Immature natural killer cell (primary cell): ENCODE results near the gene EEIG2. TPM values are rescaled to one million over a fixed set of nuclear protein-coding genes. Genes with fewer than 3 reads are reported as not detected.

Experiments
- DNase-seq, 3 donors: peaks; one replicate each; pipeline ENCODE4 v3.0.0; 2022; ENCODE audit warnings: mixed read lengths in 1 of 3
- H3K27ac Mint-ChIP-seq, 6 donors: one replicate each; pipeline ENCODE4 v1.8.0; 2020; ENCODE audit warnings: mixed read lengths in 6 of 6, mild to moderate bottlenecking in 5 of 6, inconsistent platforms in 4 of 6, moderate library complexity in 3 of 6
- H3K27me3 Mint-ChIP-seq, 3 donors: one replicate each; pipeline ENCODE4 v1.8.0; 2020 to 2021; ENCODE audit warnings: low read depth in 3 of 3, mild to moderate bottlenecking in 3 of 3, mixed read lengths in 3 of 3, moderate library complexity in 3 of 3, inconsistent platforms in 1 of 3
- H3K36me3 Mint-ChIP-seq, 3 donors: one replicate each; pipeline ENCODE4 v1.8.0; 2020; ENCODE audit warnings: mixed read lengths in 3 of 3, inconsistent platforms in 2 of 3, mild to moderate bottlenecking in 2 of 3
- H3K4me1 Mint-ChIP-seq, 2 donors: one replicate each; pipeline ENCODE4 v1.8.0; 2020; ENCODE audit warnings: inconsistent platforms in 2 of 2, mild to moderate bottlenecking in 2 of 2, mixed read lengths in 2 of 2, moderate library complexity in 1 of 2
- H3K4me3 Mint-ChIP-seq, 5 donors: one replicate each; pipeline ENCODE4 v1.8.0; 2020; ENCODE audit warnings: mild to moderate bottlenecking in 5 of 5, mixed read lengths in 5 of 5, inconsistent platforms in 3 of 5, moderate library complexity in 3 of 5
- H3K9me3 Mint-ChIP-seq, 6 donors: one replicate each; pipeline ENCODE4 v1.8.0; 2020; ENCODE audit warnings: mild to moderate bottlenecking in 6 of 6, mixed read lengths in 6 of 6, inconsistent platforms in 4 of 6, moderate library complexity in 3 of 6
- polyA plus RNA-seq, 3 donors: library from polyadenylated mRNA; unstranded; fragments of 300-500 nt; fragmentation: Illumina TruSeq; gene quantifications; one replicate each; pipeline ENCODE4 v1.2.3, GENCODE V29; 2021

The EEIG2 gene
- polyA plus RNA-seq, 3 donors from 2014 or later, result 1.3 to 1.6 (median 1.4) TPM

DNA sequence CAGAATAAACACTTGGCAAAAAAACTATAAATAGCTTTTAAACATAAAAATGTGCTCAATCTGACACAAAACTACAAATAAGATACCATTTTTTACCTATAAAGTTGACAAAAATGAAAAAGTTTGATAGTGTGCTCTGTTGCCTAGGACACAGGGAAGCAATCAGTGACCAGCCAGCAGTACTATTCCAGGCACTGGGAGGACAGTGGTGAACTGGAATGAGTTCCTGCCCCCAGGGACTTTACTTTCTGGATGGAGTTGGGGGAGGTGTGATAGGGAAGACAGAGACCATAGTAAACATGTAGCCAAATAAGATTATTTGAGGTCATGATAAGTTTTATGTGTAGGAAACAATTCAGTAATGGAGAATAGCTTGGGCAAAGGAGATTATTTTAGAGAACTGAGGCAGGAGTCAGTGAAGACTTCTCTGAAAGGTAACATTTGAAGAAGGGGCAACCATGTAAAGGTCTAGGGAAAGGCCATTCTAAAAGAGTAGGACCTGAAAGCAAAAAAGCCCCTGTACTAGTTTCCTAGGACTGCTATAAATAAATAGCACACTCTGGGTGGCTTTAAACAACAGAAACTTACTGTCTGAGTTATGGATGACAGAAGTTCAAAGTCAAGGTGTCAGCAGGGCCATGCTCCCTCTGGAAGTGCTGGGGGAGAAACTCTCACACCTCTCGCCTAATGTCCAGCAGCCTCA, 42.0 kb downstream of the EEIG2 start:
- peak overlapping the region in 1 of 6 donors; percentile 23 for H3K27ac Mint-ChIP-seq

GRCh38 chr1:108605633-108606032, 45.7 kb downstream of the EEIG2 start:
- Mint-ChIP-seq H3K9me3 (no peaks in the 10 kb centered on the region), H3K4me3 (no peak overlapping the region), H3K4me1 (no peaks in the 10 kb centered on the region), H3K36me3 (peaks cover 18 to 23% (median 18%) of the 10 kb centered on the region in 3 donors), H3K27ac (no peak overlapping the region), H3K27me3 (peaks cover 0 to 3% (median 0%) of the 10 kb centered on the region in 3 donors)
- DNase-seq, result no peak

More for the DNA sequence above, 42.0 kb downstream of the EEIG2 start:
- Mint-ChIP-seq H3K9me3 (no peaks in the 10 kb centered on the region), H3K36me3 (peaks cover 0 to 4% (median 0%) of the 10 kb centered on the region in 3 donors), H3K4me1 (peaks cover 0 to 2% of the 10 kb centered on the region in 2 donors), H3K4me3 (no peak overlapping the region), H3K27me3 (no peaks in the 10 kb centered on the region)
- no peak for DNase-seq

DNA sequence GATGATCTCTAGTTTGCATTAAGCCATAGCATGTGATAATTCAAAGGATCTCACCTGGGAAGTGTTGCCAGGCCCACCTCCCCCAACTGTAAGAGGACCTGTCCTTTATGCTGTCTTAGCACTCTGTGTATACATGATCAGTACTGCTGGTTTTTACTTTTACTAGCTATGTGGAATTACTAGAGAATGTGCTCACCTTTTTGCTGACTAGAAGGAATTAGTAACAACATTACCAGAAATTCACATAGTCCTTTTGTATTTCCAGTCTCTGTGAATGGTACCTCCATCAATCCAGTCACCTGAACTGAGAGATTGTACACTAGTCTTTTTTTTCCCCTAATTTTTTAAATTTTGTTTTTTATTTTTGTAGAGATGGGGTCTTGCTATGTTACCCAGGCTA, 46.6 kb downstream of the EEIG2 start:
- H3K27ac Mint-ChIP-seq, result no peak overlapping the region

GRCh38 chr1:108609483-108610049, 49.7 kb downstream of the EEIG2 start:
- Mint-ChIP-seq H3K4me1 (no peaks in the 10 kb centered on the region), H3K4me3 (no peak overlapping the region), H3K36me3 (peaks cover 18 to 19% (median 18%) of the 10 kb centered on the region in 3 donors), H3K27ac (no peak overlapping the region), H3K9me3 (no peaks in the 10 kb centered on the region), H3K27me3 (peaks cover 0 to 3% (median 0%) of the 10 kb centered on the region in 3 donors)
- no peak for DNase-seq

More for the DNA sequence above, 46.6 kb downstream of the EEIG2 start:
- Mint-ChIP-seq H3K9me3 (no peaks in the 10 kb centered on the region), H3K4me1 (no peaks in the 10 kb centered on the region), H3K4me3 (no peak overlapping the region), H3K36me3 (peaks cover 18 to 23% (median 18%) of the 10 kb centered on the region in 3 donors), H3K27me3 (peaks cover 0 to 3% (median 0%) of the 10 kb centered on the region in 3 donors)
- no peak for DNase-seq

Other genes with a start within 250 kb of the EEIG2 start
- not detected for gene NBPF6, start 109.8 kb upstream of the EEIG2 start, polyA plus RNA-seq
- gene HENMT1, start 101.0 kb downstream of the EEIG2 start, polyA plus RNA-seq, result 100 to 1,000 TPM in 2 of 3 donors, 10 to 100 TPM in 1; 80.4 to 142 (median 108) TPM
- gene PRPF38B, start 132.2 kb downstream of the EEIG2 start, polyA plus RNA-seq, result 10 to 100 TPM; 11.1 to 36.1 (median 16.5) TPM
- gene FNDC7, start 152.8 kb downstream of the EEIG2 start, polyA plus RNA-seq, result not detected
- gene STXBP3, start 186.6 kb downstream of the EEIG2 start, polyA plus RNA-seq, result 10 to 100 TPM; 38.4 to 44.7 (median 42.6) TPM